Measurements from ENCODE around the gene LRSAM1. TPM values are rescaled to one million over a fixed set of nuclear protein-coding genes. Genes with fewer than 3 reads are reported as not detected.

LRSAM1 gene
- total and polyA plus RNA-seq, 9 of the 15 experiments (the other 6 are each of a cell fraction or from before 2014, with no cell fraction given), result 0.07 to 16.2 (median 4.7) TPM

DNA sequence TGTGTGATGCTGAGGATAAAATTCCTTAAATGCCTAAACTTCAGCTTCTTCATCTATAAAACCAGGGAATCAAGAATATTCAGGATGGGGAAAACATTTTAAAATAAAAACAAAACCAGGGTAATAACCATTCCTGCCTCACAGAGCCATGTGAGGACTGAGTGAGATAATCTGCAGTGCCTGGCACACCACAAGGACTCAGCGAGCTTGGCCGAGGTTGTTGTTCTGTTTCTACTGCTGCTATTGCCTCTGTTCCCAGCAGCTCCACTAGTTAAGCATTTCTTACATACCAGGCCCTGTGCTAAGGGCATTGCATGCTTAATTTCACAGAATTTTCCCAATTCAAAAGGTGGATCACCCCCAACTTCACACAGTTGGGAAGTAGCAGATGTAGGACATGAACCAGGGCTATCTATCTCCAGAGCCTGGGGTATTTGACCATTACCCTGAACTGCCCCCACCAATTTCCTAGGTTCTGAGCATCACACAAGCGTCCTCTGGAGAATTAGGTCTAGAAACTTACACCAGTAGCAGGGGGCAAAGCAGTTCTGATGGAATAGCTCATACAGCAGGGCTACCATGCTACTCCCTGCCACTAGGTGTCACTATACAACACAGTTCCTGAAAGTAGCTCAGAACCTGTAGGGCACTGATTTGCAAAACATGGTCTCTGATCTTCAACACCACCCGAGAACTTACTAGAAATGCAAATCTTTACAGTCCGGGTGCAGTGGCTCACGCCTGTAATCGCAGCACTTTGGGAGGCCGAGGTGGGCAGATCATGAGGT lies 74.3 kb downstream of the LRSAM1 start (continued):
- no peak for TF ChIP-seq KLF1 (tag; IDR thresholded peaks at IDR 0.05)
- TF ChIP-seq KDM1A (IDR thresholded peaks at IDR 0.05), result peak in 1 of 2 experiments; percentile 52; a peak in 1 of 4 replicates
- TF ChIP-seq NFXL1 (CRISPR knock-in tag; IDR thresholded peaks at IDR 0.05), result no peak
- TF ChIP-seq POLR2H (tag; IDR thresholded peaks at IDR 0.05; ENCODE audit: low read depth), result no peak
- peak; percentile 94 for TF ChIP-seq TRIM28 (IDR thresholded peaks at IDR 0.05)
- TF ChIP-seq ZNF766 (CRISPR knock-in tag; conservative IDR thresholded peaks at IDR 0.05), result no peak
- peak; percentile 22 to 73; a peak in 3 of 4 replicates for TF ChIP-seq RAD21 (CRISPR knock-in tag; conservative IDR thresholded peaks at IDR 0.05 in 1 of 2, IDR thresholded peaks at IDR 0.05 in 1 of 2)
- no peak for TF ChIP-seq ZNF77 (CRISPR knock-in tag; IDR thresholded peaks at IDR 0.05)
- TF ChIP-seq SUPT5H (IDR thresholded peaks at IDR 0.05), result no peak
- peak; percentile 25 to 29; a peak in 2 of 4 replicates for TF ChIP-seq TRIM24 (IDR thresholded peaks at IDR 0.05)
- peak; percentile 60 for TF ChIP-seq GTF3C2 (IDR thresholded peaks at IDR 0.05; ENCODE audit: borderline replicate concordance, extremely low read depth, insufficient read length)
- TF ChIP-seq NFYB (IDR thresholded peaks at IDR 0.05; ENCODE audit: extremely low read depth, insufficient read length), result no peak
- TF ChIP-seq, protein P1, sequence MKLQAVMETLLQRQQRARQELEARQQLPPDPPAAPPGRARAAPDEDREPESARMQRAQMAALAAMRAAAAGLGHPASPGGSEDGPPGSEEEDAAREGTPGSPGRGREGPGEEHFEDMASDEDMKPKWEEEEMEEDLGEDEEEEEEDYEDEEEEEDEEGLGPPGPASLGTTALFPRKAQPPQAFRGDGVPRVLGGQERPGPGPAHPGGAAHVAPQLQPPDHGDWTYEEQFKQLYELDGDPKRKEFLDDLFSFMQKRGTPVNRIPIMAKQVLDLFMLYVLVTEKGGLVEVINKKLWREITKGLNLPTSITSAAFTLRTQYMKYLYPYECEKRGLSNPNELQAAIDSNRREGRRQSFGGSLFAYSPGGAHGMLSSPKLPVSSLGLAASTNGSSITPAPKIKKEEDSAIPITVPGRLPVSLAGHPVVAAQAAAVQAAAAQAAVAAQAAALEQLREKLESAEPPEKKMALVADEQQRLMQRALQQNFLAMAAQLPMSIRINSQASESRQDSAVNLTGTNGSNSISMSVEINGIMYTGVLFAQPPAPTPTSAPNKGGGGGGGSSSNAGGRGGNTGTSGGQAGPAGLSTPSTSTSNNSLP (IDR thresholded peaks at IDR 0.05; ENCODE audit: borderline replicate concordance, low read depth, low read length), result no peak
- TF ChIP-seq MCM7 (IDR thresholded peaks at IDR 0.05), result no peak
- no peak for TF ChIP-seq JUN (IDR thresholded peaks at IDR 0.05; ENCODE audit: borderline replicate concordance, low read depth, low read length)
- no peak for TF ChIP-seq JUN (CRISPR knock-in tag; IDR thresholded peaks at IDR 0.05; ENCODE audit: borderline replicate concordance)
- TF ChIP-seq SMAD3 (CRISPR knock-in tag; conservative IDR thresholded peaks at IDR 0.05), result no peak
- TF ChIP-seq, protein P2, sequence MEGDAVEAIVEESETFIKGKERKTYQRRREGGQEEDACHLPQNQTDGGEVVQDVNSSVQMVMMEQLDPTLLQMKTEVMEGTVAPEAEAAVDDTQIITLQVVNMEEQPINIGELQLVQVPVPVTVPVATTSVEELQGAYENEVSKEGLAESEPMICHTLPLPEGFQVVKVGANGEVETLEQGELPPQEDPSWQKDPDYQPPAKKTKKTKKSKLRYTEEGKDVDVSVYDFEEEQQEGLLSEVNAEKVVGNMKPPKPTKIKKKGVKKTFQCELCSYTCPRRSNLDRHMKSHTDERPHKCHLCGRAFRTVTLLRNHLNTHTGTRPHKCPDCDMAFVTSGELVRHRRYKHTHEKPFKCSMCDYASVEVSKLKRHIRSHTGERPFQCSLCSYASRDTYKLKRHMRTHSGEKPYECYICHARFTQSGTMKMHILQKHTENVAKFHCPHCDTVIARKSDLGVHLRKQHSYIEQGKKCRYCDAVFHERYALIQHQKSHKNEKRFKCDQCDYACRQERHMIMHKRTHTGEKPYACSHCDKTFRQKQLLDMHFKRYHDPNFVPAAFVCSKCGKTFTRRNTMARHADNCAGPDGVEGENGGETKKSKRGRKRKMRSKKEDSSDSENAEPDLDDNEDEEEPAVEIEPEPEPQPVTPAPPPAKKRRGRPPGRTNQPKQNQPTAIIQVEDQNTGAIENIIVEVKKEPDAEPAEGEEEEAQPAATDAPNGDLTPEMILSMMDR (IDR thresholded peaks at IDR 0.05 in 2 of 3, conservative IDR thresholded peaks at IDR 0.05 in 1 of 3; ENCODE audit: insufficient read depth in 2 of 3, low read depth in 1 of 3, low read length in 3 of 3), result peak; percentile 61 to 73 (median 67)
- TF ChIP-seq CBX3 (IDR thresholded peaks at IDR 0.05; ENCODE audit: borderline replicate concordance in 1 of 2, low read length in 2 of 2), result peak in 1 of 2 experiments; percentile 99; a peak in 2 of 3 replicates
- TF ChIP-seq NFRKB (IDR thresholded peaks at IDR 0.05; ENCODE audit: low read depth), result no peak

Data from K562 (cell line).